HG02571 (cell line): ENCODE measurements around the gene SMURF1.

Experiments
- ATAC-seq: cut with Tn5 transposase; IDR thresholded peaks from one replicate; pipeline ENCODE4 v1.9.1; 2021; ENCODE audit warnings: mild to moderate bottlenecking, moderate library complexity; ENCODE audit not compliant: unreplicated experiment

Gene SMURF1

GRCh38 chr7:99008921-99009530 lies 134.9 kb downstream of the SMURF1 start:
- ATAC-seq: no peak

- no peak for ATAC-seq
These were observed 135.7 kb downstream of the SMURF1 start for GRCh38 chr7:99008181-99008631.

- ATAC-seq: no peak
These were observed 137.0 kb downstream of the SMURF1 start for GRCh38 chr7:99006739-99007424.

- ATAC-seq: no peak
These were observed 138.1 kb downstream of the SMURF1 start for GRCh38 chr7:99005776-99006175.

- ATAC-seq: no peak
These were observed 139.0 kb downstream of the SMURF1 start for GRCh38 chr7:99004781-99005500.

- no peak for ATAC-seq
These were observed 139.7 kb downstream of the SMURF1 start for GRCh38 chr7:99004216-99004615.

GRCh38 chr7:99003419-99003818 lies 140.5 kb downstream of the SMURF1 start:
- no peak for ATAC-seq

- ATAC-seq: no peak
These were observed 141.1 kb downstream of the SMURF1 start for GRCh38 chr7:99002827-99003212.

GRCh38 chr7:99002148-99002826 lies 141.6 kb downstream of the SMURF1 start:
- ATAC-seq: no peak

- ATAC-seq: no peak
These were observed 142.3 kb downstream of the SMURF1 start for GRCh38 chr7:99001482-99002147.

- no peak for ATAC-seq
These were observed 142.9 kb downstream of the SMURF1 start for GRCh38 chr7:99000904-99001465.

GRCh38 chr7:99000196-99000903 lies 143.6 kb downstream of the SMURF1 start:
- no peak for ATAC-seq

- ATAC-seq: no peak
These were observed 144.8 kb downstream of the SMURF1 start for GRCh38 chr7:98998821-98999725.

GRCh38 chr7:98997846-98998245 lies 146.1 kb downstream of the SMURF1 start:
- no peak for ATAC-seq

- ATAC-seq: no peak
These were observed 147.8 kb downstream of the SMURF1 start for GRCh38 chr7:98996150-98996552.

- ATAC-seq: no peak
These were observed 148.3 kb downstream of the SMURF1 start for GRCh38 chr7:98995523-98996149.

GRCh38 chr7:98995111-98995510 lies 148.8 kb downstream of the SMURF1 start:
- ATAC-seq: no peak
